Esophagus muscularis mucosa (tissue), 4 donors: ENCODE results near the gene DMGDH. TPM values are rescaled to one million over a fixed set of nuclear protein-coding genes. Genes with fewer than 3 reads are reported as not detected.
A peak's percentile ranks its signal among the peaks of the same experiment; 100 is the strongest.

ENCODE experiments used
- DNase-seq: peaks from one replicate; pipeline ENCODE4 v3.0.0-alpha.2; 2017; ENCODE audit errors: extremely low spot score
- H3K27ac ChIP-seq, 4 donors: fragments of 200-600 bp; sonication (generic); replicated peaks in 1 of 4; 1 replicate in 3 of 4; 2 replicates in 1 of 4; pipeline ENCODE4 v1.5.1; 2016 to 2019; ENCODE audit warnings: mild to moderate bottlenecking in 1 of 4
- H3K27me3 ChIP-seq, 4 donors: fragments of 200-600 bp; sonication (generic); one replicate each; pipeline versions ENCODE4 v1.5.1 to v1.6.0; 2016 to 2019
- H3K36me3 ChIP-seq, 4 donors: fragments of 200-600 bp; sonication (generic); one replicate each; pipeline ENCODE4 v1.5.1; 2016 to 2019
- H3K4me1 ChIP-seq, 4 donors: fragments of 200-600 bp; sonication (generic); one replicate each; pipeline ENCODE4 v1.5.1; 2016 to 2019
- H3K4me3 ChIP-seq, 4 donors: fragments of 200-600 bp; sonication (generic); 1 replicate in 2 of 4; 2 replicates in 2 of 4; pipeline ENCODE4 v1.5.1; 2016 to 2019; ENCODE audit warnings: mild to moderate bottlenecking in 4 of 4, moderate library complexity in 1 of 4
- H3K9me3 ChIP-seq, 4 donors: fragments of 200-600 bp; sonication (generic); 1 replicate in 3 of 4; 2 replicates in 1 of 4; pipeline ENCODE4 v1.5.1; 2016 to 2019
- EP300 ChIP-seq: sonication (generic); formaldehyde crosslinking; IDR thresholded peaks from one replicate; pipeline ENCODE4 v1.6.1; 2017; ENCODE audit warnings: antibody characterized with exemption
- POLR2A ChIP-seq: fragments of 450-650 bp; IDR thresholded peaks from one replicate; pipeline ENCODE4 v1.6.1; 2017; ENCODE audit warnings: antibody characterized with exemption, moderate library complexity, mild to moderate bottlenecking, low read depth
- POLR2AphosphoS5 ChIP-seq, 2 donors: sonication (generic); formaldehyde crosslinking; IDR thresholded peaks; one replicate each; pipeline ENCODE4 v1.6.1; 2017; ENCODE audit warnings: antibody characterized with exemption in 2 of 2
- WGBS: methylation state at CpG from one replicate; pipeline ENCODE4 v1.1.5; 2018; 5-methylcytosine and 5-hydroxymethylcytosine counted together
- intact Hi-C: fragments of 100-400 bp; cut with DNase I; formaldehyde crosslinking; loops from one replicate; pipeline ENCODE4 v1.15.1; 2023
- total RNA-seq, 4 donors: library from RNA; depleted of rRNA; stranded (reverse); fragments of >200 nt; gene quantifications; one replicate each; pipeline versions ENCODE4 v1.1.0 to v1.2.1, GENCODE V29; 2016
- TF ChIP-seq, protein P1 (sequence below), 3 experiments: fragments of 200-600 bp in 2 of 3; fragments of 450-650 bp in 1 of 3; sonication (generic) in 2 of 3; IDR thresholded peaks; one replicate each; pipeline ENCODE4 v1.5.1; 2017 to 2019; ENCODE audit warnings: antibody characterized with exemption in 3 of 3, mild to moderate bottlenecking in 2 of 3, moderate library complexity in 1 of 3

Gene DMGDH
- total RNA-seq, 4 donors from 2014 or later: 3.3 to 7.4 (median 4.6) TPM

DNA sequence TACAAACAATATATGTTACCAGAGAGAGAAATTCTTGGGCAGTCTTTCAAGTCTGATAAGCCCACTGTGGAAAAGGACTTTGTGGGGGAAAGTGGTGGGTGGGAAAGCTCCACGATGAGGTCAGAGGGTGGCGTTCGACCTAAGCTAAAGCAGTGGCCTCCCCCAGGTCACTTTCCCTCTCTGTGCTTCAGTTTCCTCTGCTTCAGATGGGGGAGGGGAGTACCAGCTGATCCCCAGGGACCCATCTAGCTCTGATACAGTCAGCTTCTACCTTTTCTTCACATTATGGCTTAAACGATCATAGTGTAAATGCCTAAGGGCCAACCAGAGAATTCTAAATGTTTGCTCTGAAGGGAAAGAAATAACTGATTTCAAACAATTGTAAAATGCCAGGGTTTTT, 47.7 kb downstream of the DMGDH start:
- Histone ChIP-seq H3K27ac (peak overlapping the region; percentile 69 to 80 (median 77)), H3K9me3 (no peaks in the 10 kb centered on the region), H3K27me3 (no peaks in the 10 kb centered on the region), H3K36me3 (no peaks in the 10 kb centered on the region), H3K4me3 (no peak overlapping the region), H3K4me1 (peaks cover 8 to 46% (median 42%) of the 10 kb centered on the region in 4 donors)
- DNase-seq: no peak
- intact Hi-C loops: loop anchor here (5.0 to 10.0 kb wide), 3 partner anchors 39 to 833 kb away; no protein-coding TSS in a partner anchor
- 77% methylated on average over 2 of the region's 4 CpGs for WGBS
- no peak for TF ChIP-seq POLR2AphosphoS5 (IDR thresholded peaks at IDR 0.05)
- no peak for TF ChIP-seq EP300
- no peak for TF ChIP-seq POLR2A
- TF ChIP-seq, protein P1, sequence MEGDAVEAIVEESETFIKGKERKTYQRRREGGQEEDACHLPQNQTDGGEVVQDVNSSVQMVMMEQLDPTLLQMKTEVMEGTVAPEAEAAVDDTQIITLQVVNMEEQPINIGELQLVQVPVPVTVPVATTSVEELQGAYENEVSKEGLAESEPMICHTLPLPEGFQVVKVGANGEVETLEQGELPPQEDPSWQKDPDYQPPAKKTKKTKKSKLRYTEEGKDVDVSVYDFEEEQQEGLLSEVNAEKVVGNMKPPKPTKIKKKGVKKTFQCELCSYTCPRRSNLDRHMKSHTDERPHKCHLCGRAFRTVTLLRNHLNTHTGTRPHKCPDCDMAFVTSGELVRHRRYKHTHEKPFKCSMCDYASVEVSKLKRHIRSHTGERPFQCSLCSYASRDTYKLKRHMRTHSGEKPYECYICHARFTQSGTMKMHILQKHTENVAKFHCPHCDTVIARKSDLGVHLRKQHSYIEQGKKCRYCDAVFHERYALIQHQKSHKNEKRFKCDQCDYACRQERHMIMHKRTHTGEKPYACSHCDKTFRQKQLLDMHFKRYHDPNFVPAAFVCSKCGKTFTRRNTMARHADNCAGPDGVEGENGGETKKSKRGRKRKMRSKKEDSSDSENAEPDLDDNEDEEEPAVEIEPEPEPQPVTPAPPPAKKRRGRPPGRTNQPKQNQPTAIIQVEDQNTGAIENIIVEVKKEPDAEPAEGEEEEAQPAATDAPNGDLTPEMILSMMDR (IDR thresholded peaks at IDR 0.05): no peak

DNA sequence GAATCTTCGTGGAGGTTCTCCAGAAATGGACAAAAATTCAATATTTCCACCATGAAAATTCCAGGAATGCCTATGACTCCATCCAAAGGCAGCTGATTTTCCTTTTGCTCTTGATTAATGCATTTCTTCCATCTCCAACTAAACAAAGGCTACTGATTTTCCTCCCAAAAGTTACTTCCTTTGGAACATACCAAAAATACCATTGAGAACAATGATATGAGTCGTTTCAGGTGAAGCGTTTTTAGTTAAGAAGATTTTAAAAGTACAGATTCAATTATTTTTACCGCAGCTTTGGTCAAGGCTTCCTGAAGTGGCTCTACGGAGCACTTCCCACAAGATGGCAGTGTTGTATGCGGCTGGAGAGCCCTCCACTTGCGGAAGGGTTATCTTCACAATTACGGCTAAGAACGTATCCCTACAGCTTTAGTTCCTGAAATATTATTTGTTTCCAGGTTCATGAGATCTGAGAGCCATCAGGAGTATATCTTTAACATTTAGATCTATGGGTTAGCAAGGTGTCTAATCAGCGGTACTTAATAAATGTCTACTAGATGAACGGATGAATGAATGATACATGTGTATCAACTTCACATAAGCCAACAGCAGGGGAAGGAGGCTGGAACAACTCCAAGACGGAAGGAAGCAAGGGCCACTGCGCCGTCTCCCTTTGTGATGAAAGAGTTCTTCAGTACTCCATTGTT, 48.5 kb downstream of the DMGDH start:
- H3K27ac ChIP-seq: peak overlapping the region; percentile 69 to 80 (median 77)
- WGBS: 21% methylated on average over 14 of the region's 14 CpGs

DNA sequence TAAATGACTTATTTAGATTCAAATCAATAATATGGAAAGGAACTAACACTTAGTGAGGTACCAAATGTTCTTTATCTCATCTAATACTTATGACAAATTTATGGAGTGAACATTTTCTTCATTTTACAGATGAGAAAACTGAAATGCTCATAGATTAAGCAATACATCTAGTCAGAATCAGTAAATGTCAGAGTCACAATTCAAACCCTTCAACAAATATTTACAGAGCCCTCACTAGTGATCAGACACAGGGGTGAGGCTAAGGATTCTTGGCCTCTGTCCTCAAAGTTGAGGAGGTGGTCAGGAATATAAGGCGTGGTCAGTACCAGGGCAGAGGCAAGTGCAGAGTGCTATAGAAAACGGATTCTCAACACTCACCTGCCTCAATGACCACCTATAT, 54.8 kb downstream of the DMGDH start:
- no peak for TF ChIP-seq EP300
- TF ChIP-seq, protein P1 (IDR thresholded peaks at IDR 0.05): no peak
- no peak for TF ChIP-seq POLR2AphosphoS5 (IDR thresholded peaks at IDR 0.05)
- TF ChIP-seq POLR2A: no peak
- no peak for DNase-seq
- intact Hi-C loops: no loop called here
- WGBS: 88% methylated on average over 2 of the region's 2 CpGs
- H3K4me3 ChIP-seq: no peak overlapping the region
- H3K9me3 ChIP-seq: peaks cover 0 to 7% (median 2%) of the 10 kb centered on the region in 4 donors
- no peak overlapping the region for H3K27ac ChIP-seq
- H3K27me3 ChIP-seq: no peaks in the 10 kb centered on the region
- no peaks in the 10 kb centered on the region for H3K4me1 ChIP-seq
- H3K36me3 ChIP-seq: no peaks in the 10 kb centered on the region

More for the DNA sequence above, 48.5 kb downstream of the DMGDH start:
- Histone ChIP-seq H3K4me1 (peaks cover 8 to 46% (median 42%) of the 10 kb centered on the region in 4 donors), H3K4me3 (peak overlapping the region; percentile 12 to 24 (median 21)), H3K36me3 (no peaks in the 10 kb centered on the region), H3K9me3 (no peaks in the 10 kb centered on the region), H3K27me3 (no peaks in the 10 kb centered on the region)
- TF ChIP-seq POLR2AphosphoS5 (IDR thresholded peaks at IDR 0.05): peak in 1 of 2 donors; percentile 42
- TF ChIP-seq EP300: no peak
- TF ChIP-seq, protein P1 (IDR thresholded peaks at IDR 0.05): peak; percentile 83 to 87 (median 85)
- intact Hi-C loops: loop anchor here (5.0 to 10.0 kb wide), 3 partner anchors 39 to 834 kb away; no protein-coding TSS in a partner anchor
- no peak for DNase-seq

DNA sequence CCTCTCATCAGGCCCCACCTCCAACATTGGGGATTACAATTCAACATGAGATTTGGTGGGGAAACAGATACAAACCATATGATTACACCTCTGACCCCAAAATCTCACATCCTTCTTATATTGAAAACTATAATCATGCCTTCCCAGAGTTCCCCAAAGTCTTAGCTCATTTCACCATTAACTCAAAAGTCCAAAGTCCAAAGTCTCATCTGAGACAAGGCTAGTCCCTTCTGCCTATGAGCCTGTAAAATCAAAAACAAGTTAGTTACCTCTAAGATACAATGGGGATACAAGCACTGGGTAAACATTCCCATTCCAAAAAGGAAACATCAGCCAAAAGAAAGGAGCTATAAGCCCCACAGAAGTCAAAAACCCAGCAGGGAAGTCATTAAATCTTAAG, 57.6 kb downstream of the DMGDH start:
- intact Hi-C loops: no loop called here
- DNase-seq: no peak
- TF ChIP-seq, protein P1 (IDR thresholded peaks at IDR 0.05): no peak
- TF ChIP-seq EP300 (no peak), POLR2AphosphoS5 (IDR thresholded peaks at IDR 0.05) (no peak), POLR2A (no peak)
- H3K4me3 ChIP-seq: no peak overlapping the region
- H3K27me3 ChIP-seq: no peaks in the 10 kb centered on the region
- no peaks in the 10 kb centered on the region for H3K4me1 ChIP-seq
- H3K27ac ChIP-seq: no peak overlapping the region
- peaks cover 0 to 7% (median 2%) of the 10 kb centered on the region in 4 donors for H3K9me3 ChIP-seq
- no peaks in the 10 kb centered on the region for H3K36me3 ChIP-seq
